Mesenchymal stem cell (in vitro differentiated cells and primary cell): ENCODE data around the gene GPR55.

Source experiments
- DNase-seq: peaks from one replicate; pipeline ENCODE4 v3.0.0-alpha.2; 2013
- H2AFZ ChIP-seq: one replicate; pipeline ENCODE4 v1.6.1; 2013; ENCODE audit warnings: low read depth, mild to moderate bottlenecking, control low read depth, inconsistent platforms, low read length, moderate library complexity
- H2AK5ac ChIP-seq: 2 replicates; pipeline ENCODE4 v1.6.1; 2013; ENCODE audit warnings: low read length, moderate library complexity, mild to moderate bottlenecking, inconsistent platforms; ENCODE audit not compliant: severe bottlenecking
- H2BK120ac ChIP-seq: one replicate; pipeline ENCODE4 v1.6.1; 2013; ENCODE audit warnings: low read depth, mild to moderate bottlenecking, inconsistent platforms, low read length, moderate library complexity
- H2BK12ac ChIP-seq, 2 experiments: one replicate each; pipeline ENCODE4 v1.6.1; 2013; ENCODE audit warnings: inconsistent platforms in 2 of 2, low read length in 2 of 2, mild to moderate bottlenecking in 2 of 2, moderate library complexity in 2 of 2, control low read depth in 1 of 2
- H2BK15ac ChIP-seq: one replicate; pipeline ENCODE4 v1.6.1; 2013; ENCODE audit warnings: mild to moderate bottlenecking, low read depth, inconsistent platforms; ENCODE audit not compliant: poor library complexity, severe bottlenecking
- H2BK5ac ChIP-seq: 2 replicates; pipeline ENCODE4 v1.6.1; 2013; ENCODE audit warnings: low read depth, mild to moderate bottlenecking, low read length, control low read depth, inconsistent platforms; ENCODE audit not compliant: poor library complexity, severe bottlenecking
- H3K14ac ChIP-seq, 2 experiments: one replicate each; pipeline ENCODE4 v1.6.1; 2013; ENCODE audit warnings: inconsistent platforms in 2 of 2, low read length in 2 of 2, control low read depth in 1 of 2, mild to moderate bottlenecking in 1 of 2, moderate library complexity in 1 of 2
- H3K18ac ChIP-seq, 2 experiments: one replicate each; pipeline ENCODE4 v1.6.1; 2013; ENCODE audit warnings: inconsistent platforms in 2 of 2, low read length in 2 of 2, control low read depth in 1 of 2, low read depth in 1 of 2, mild to moderate bottlenecking in 1 of 2
- H3K23ac ChIP-seq, 2 experiments: one replicate each; pipeline ENCODE4 v1.6.1; 2013; ENCODE audit warnings: inconsistent platforms in 2 of 2, low read length in 2 of 2, mild to moderate bottlenecking in 2 of 2, moderate library complexity in 2 of 2, control low read depth in 1 of 2
- H3K27ac ChIP-seq: 2 replicates; pipeline ENCODE4 v1.5.1; 2013; ENCODE audit warnings: mild to moderate bottlenecking, moderate library complexity, low read length, control low read depth, inconsistent platforms; ENCODE audit not compliant: poor library complexity, severe bottlenecking
- H3K27me3 ChIP-seq, 2 experiments: 2 replicates each; pipeline versions ENCODE4 v1.6.1 to v1.7.0; 2013; ENCODE audit warnings: low read length in 2 of 2, mild to moderate bottlenecking in 2 of 2, moderate library complexity in 2 of 2, control low read depth in 1 of 2, inconsistent platforms in 1 of 2; ENCODE audit not compliant: control insufficient read depth in 1 of 2, insufficient read depth in 1 of 2
- H3K36me3 ChIP-seq, 2 experiments: 2 replicates each; pipeline versions ENCODE4 v1.6.1 to v1.7.0; 2013; ENCODE audit warnings: low read length in 2 of 2, control low read depth in 1 of 2, inconsistent platforms in 1 of 2, low read depth in 1 of 2, mild to moderate bottlenecking in 1 of 2; ENCODE audit not compliant: insufficient read depth in 2 of 2, control insufficient read depth in 1 of 2
- H3K4ac ChIP-seq, 2 experiments: one replicate each; pipeline ENCODE4 v1.6.1; 2013; ENCODE audit warnings: inconsistent platforms in 2 of 2, low read length in 2 of 2, mild to moderate bottlenecking in 2 of 2, moderate library complexity in 2 of 2, control low read depth in 1 of 2, low read depth in 1 of 2
- H3K4me1 ChIP-seq: 2 replicates; pipeline ENCODE4 v1.6.1; 2013; ENCODE audit warnings: low read depth, low read length, control low read depth; ENCODE audit not compliant: control insufficient read depth, insufficient read depth
- H3K4me2 ChIP-seq: 2 replicates; pipeline ENCODE4 v1.6.1; 2013; ENCODE audit warnings: low read length, mild to moderate bottlenecking, inconsistent platforms; ENCODE audit not compliant: poor library complexity, severe bottlenecking
- H3K4me3 ChIP-seq, 2 experiments: 2 replicates each; pipeline versions ENCODE4 v1.5.1 to v1.7.0; 2013; ENCODE audit warnings: low read length in 2 of 2, mild to moderate bottlenecking in 2 of 2, control low read depth in 1 of 2, low read depth in 1 of 2; ENCODE audit not compliant: insufficient read depth in 1 of 2
- H3K79me1 ChIP-seq: replicated peaks from 2 replicates; pipeline ENCODE4 v1.6.1; 2013; ENCODE audit warnings: mild to moderate bottlenecking, control low read depth, low read length, inconsistent platforms; ENCODE audit not compliant: poor library complexity, severe bottlenecking
- H3K9ac ChIP-seq: 2 replicates; pipeline ENCODE4 v1.7.0; 2013; ENCODE audit warnings: mild to moderate bottlenecking, low read length, moderate library complexity
- H3K9me3 ChIP-seq: 2 replicates; pipeline ENCODE4 v1.7.0; 2013; ENCODE audit warnings: mild to moderate bottlenecking, low read length; ENCODE audit not compliant: control insufficient read depth
- H4K8ac ChIP-seq: one replicate; pipeline ENCODE4 v1.6.1; 2013; ENCODE audit warnings: inconsistent platforms, mild to moderate bottlenecking, low read length, moderate library complexity
- H4K91ac ChIP-seq: one replicate; pipeline ENCODE4 v1.6.1; 2013; ENCODE audit warnings: mild to moderate bottlenecking, low read length, inconsistent platforms
- WGBS: methylation state at CpG from one replicate; pipeline ENCODE4 v1.1.7; 2013; ENCODE audit warnings: mixed read lengths; 5-methylcytosine and 5-hydroxymethylcytosine counted together

Gene GPR55

DNA sequence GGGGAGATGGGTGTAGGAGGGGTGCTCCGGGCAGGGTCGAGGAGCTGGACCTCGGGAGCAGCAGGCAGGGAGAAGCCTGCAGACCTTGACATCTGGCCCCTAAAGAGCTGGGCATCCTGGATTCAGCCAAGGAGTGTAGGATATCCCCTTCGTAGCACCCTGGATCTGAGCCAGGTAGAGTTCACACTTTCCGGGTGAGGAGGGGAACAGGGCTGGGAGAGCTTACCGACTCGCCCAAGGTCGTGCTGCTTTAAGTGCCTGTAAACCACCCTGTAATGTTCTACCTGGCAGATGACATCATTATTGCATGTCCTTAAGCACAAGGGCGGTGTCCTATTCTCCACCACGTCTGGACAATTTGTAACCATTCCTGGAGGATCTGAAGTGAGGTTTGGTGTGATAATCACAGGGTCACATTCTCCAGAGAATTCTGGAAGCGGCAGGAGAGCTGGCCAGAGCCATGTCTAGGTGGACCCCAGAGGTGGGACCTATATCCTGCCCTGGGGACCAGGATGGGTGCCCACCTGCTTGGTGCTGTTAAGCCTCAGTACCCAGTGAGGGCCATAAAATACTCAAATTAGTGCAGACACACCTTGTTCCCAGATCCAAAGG is 45.7 kb downstream of the GPR55 start:
- Histone ChIP-seq H3K36me3 (peaks cover 0 to 62% of the 10 kb centered on the region in 2 experiments), H3K4me1 (peaks cover 20% of the 10 kb centered on the region), H3K18ac (no peak overlapping the region), H4K8ac (no peak overlapping the region), H3K23ac (no peak overlapping the region), H2AFZ (no peak overlapping the region), H3K4ac (no peak overlapping the region), H3K9me3 (no peaks in the 10 kb centered on the region), H2BK5ac (no peak overlapping the region), H3K79me1 (peaks cover 31% of the 10 kb centered on the region), H2BK12ac (no peak overlapping the region), H3K27me3 (no peaks in the 10 kb centered on the region), H4K91ac (no peak overlapping the region), H3K27ac (no peak overlapping the region), H3K4me3 (no peak overlapping the region), H3K4me2 (peak overlapping the region; percentile 5), H2AK5ac (no peak overlapping the region), H3K14ac (no peak overlapping the region), H2BK120ac (no peak overlapping the region), H3K9ac (no peak overlapping the region), H2BK15ac (no peak overlapping the region)
- DNase-seq: no peak
- WGBS: 92% methylated on average over 11 of the region's 11 CpGs

GRCh38 chr2:230878599-230879188 is 46.3 kb downstream of the GPR55 start:
- DNase-seq: no peak
- Histone ChIP-seq H3K18ac (no peak overlapping the region), H3K79me1 (peaks cover 36% of the 10 kb centered on the region), H2BK12ac (no peak overlapping the region), H2AK5ac (no peak overlapping the region), H3K27me3 (no peaks in the 10 kb centered on the region), H3K14ac (no peak overlapping the region), H4K91ac (no peak overlapping the region), H2AFZ (no peak overlapping the region), H3K9me3 (no peaks in the 10 kb centered on the region), H2BK15ac (no peak overlapping the region), H3K36me3 (peaks cover 0 to 69% of the 10 kb centered on the region in 2 experiments), H3K27ac (no peak overlapping the region), H2BK5ac (no peak overlapping the region), H3K9ac (no peak overlapping the region), H3K23ac (no peak overlapping the region), H3K4me3 (no peak overlapping the region), H3K4me1 (peaks cover 22% of the 10 kb centered on the region), H3K4ac (no peak overlapping the region), H2BK120ac (no peak overlapping the region), H4K8ac (no peak overlapping the region), H3K4me2 (no peak overlapping the region)
- 92% methylated on average over 5 of the region's 10 CpGs for WGBS

DNA sequence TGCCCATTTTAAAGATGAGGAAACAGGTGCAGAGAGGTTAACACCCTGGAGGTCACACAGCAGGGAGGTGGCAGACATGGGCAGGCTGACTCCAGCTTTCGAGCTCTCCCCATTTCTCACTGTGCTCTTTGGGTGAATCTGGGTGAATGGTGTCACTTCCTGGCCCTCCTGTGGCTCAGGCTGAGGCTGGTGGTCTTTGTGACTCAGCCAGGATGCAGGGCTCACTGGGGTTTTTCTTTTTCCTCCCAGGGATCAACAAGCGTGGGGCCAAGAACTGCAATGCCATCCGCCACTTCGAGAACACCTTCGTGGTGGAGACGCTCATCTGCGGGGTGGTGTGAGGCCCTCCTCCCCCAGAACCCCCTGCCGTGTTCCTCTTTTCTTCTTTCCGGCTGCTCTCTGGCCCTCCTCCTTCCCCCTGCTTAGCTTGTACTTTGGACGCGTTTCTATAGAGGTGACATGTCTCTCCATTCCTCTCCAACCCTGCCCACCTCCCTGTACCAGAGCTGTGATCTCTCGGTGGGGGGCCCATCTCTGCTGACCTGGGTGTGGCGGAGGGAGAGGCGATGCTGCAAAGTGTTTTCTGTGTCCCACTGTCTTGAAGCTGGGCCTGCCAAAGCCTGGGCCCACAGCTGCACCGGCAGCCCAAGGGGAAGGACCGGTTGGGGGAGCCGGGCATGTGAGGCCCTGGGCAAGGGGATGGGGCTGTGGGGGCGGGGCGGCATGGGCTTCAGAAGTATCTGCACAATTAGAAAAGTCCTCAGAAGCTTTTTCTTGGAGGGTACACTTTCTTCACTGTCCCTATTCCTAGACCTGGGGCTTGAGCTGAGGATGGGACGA is 47.1 kb downstream of the GPR55 start:
- Histone ChIP-seq H3K36me3 (peaks cover 0 to 76% of the 10 kb centered on the region in 2 experiments), H3K23ac (no peak overlapping the region), H3K9ac (no peak overlapping the region), H3K4ac (no peak overlapping the region), H3K79me1 (peaks cover 38% of the 10 kb centered on the region), H3K4me3 (no peak overlapping the region), H3K14ac (no peak overlapping the region), H3K18ac (no peak overlapping the region), H2AFZ (no peak overlapping the region), H4K91ac (no peak overlapping the region), H2BK12ac (no peak overlapping the region), H2BK120ac (no peak overlapping the region), H4K8ac (no peak overlapping the region), H2AK5ac (no peak overlapping the region), H3K4me2 (no peak overlapping the region), H2BK15ac (no peak overlapping the region), H3K27me3 (no peaks in the 10 kb centered on the region), H3K9me3 (no peaks in the 10 kb centered on the region), H3K4me1 (peaks cover 29% of the 10 kb centered on the region), H2BK5ac (no peak overlapping the region), H3K27ac (no peak overlapping the region)
- DNase-seq: no peak
- 89% methylated on average over 19 of the region's 20 CpGs for WGBS

GRCh38 chr2:230877116-230877758 is 47.8 kb downstream of the GPR55 start:
- Histone ChIP-seq H4K8ac (no peak overlapping the region), H2BK5ac (no peak overlapping the region), H2AK5ac (no peak overlapping the region), H3K36me3 (peaks cover 0 to 80% of the 10 kb centered on the region in 2 experiments), H4K91ac (no peak overlapping the region), H3K9ac (no peak overlapping the region), H2BK120ac (no peak overlapping the region), H3K9me3 (no peaks in the 10 kb centered on the region), H3K4me1 (peaks cover 34% of the 10 kb centered on the region), H3K27me3 (no peaks in the 10 kb centered on the region), H2BK15ac (no peak overlapping the region), H3K23ac (no peak overlapping the region), H3K18ac (no peak overlapping the region), H3K27ac (no peak overlapping the region), H3K4me2 (no peak overlapping the region), H2BK12ac (no peak overlapping the region), H3K79me1 (peaks cover 40% of the 10 kb centered on the region), H3K4ac (no peak overlapping the region), H3K4me3 (no peak overlapping the region), H2AFZ (no peak overlapping the region), H3K14ac (no peak overlapping the region)
- no peak for DNase-seq
- 89% methylated on average over 26 of the region's 27 CpGs for WGBS
